RWPE2 (cell line): ENCODE results near the gene LIPJ.

Experiments used
- ATAC-seq: fragments of 200-7000 bp; cut with Tn5 transposase; 3 replicates; pipeline ENCODE4 v1.9.1; 2021; ENCODE audit warnings: low read depth
- DNase-seq: peaks from one replicate; pipeline ENCODE4 v3.0.0-alpha.2; 2020; ENCODE audit warnings: low spot score
- H3K27ac ChIP-seq: fragments of 450-650 bp; 2 replicates; pipeline ENCODE4 v1.5.1; 2017; ENCODE audit warnings: mild to moderate bottlenecking; ENCODE audit not compliant: poor library complexity, severe bottlenecking
- H3K27me3 ChIP-seq: fragments of 250-450 bp; sonication (Bioruptor Pico); 2 replicates; pipeline ENCODE4 v1.5.1; 2021; ENCODE audit warnings: mild to moderate bottlenecking, moderate library complexity; ENCODE audit not compliant: insufficient read depth, poor library complexity, severe bottlenecking
- H3K36me3 ChIP-seq: fragments of 250-450 bp; sonication (Bioruptor Pico); 2 replicates; pipeline ENCODE4 v1.5.1; 2020; ENCODE audit warnings: low read depth, mild to moderate bottlenecking, moderate library complexity
- H3K4me1 ChIP-seq: fragments of 250-450 bp; sonication (Bioruptor Pico); 2 replicates; pipeline ENCODE4 v1.5.1; 2021; ENCODE audit warnings: mild to moderate bottlenecking, moderate library complexity; ENCODE audit not compliant: insufficient read depth, poor library complexity, severe bottlenecking
- H3K4me3 ChIP-seq: fragments of 250-450 bp; sonication (Bioruptor Pico); 2 replicates; pipeline ENCODE4 v1.5.1; 2021; ENCODE audit warnings: mild to moderate bottlenecking, moderate library complexity; ENCODE audit not compliant: severe bottlenecking
- H3K9me3 ChIP-seq: fragments of 250-450 bp; sonication (Bioruptor Pico); 2 replicates; pipeline ENCODE4 v1.5.1; 2021; ENCODE audit warnings: mild to moderate bottlenecking, moderate library complexity; ENCODE audit not compliant: severe bottlenecking
- TF ChIP-seq, protein P1 (sequence below): fragments of 450-650 bp; IDR thresholded peaks from one replicate; pipeline ENCODE4 v1.5.1; 2017; ENCODE audit warnings: mild to moderate bottlenecking, moderate library complexity; ENCODE audit not compliant: poor library complexity, severe bottlenecking

The LIPJ gene

DNA sequence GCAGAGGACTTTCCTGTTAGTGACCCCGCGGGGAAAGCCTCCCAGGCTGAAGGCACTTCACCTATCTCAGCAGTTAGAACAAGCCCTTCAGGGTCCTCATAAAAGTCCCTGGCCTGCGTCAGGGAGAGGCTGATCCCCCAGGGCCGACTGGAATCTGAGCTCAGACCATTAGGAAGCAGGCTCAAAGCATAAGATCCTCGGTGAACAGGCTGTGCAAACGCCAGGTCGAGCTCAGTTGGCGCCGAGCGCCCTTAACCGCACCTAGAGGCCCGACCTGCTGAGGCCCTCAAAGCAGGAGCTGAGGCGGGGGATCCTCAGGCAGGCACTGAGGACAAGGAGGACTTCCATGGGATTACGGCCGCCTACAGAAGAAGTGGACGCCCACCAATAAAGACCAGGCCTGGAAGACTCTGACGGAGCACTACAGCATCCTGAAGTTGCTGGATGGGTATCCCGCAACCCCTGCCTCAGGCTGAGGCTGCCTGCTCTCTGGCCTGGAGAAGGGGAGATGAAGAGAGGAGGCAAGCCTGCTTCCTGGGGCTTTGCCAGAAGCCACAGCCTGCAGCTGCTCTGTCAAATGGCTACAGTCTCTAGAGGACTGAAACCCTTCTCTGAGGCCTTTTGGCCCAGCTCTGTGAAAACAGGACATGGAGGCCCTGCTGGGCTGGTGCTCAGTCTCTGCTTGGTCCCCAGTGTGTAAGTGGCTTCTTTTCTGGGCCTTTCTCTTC lies 29.9 kb downstream of the LIPJ start:
- Histone ChIP-seq H3K4me3 (no peak overlapping the region), H3K9me3 (no peaks in the 10 kb centered on the region), H3K36me3 (no peaks in the 10 kb centered on the region), H3K4me1 (no peaks in the 10 kb centered on the region), H3K27me3 (no peaks in the 10 kb centered on the region), H3K27ac (no peak overlapping the region)
- no peak for ATAC-seq
- TF ChIP-seq, protein P1, sequence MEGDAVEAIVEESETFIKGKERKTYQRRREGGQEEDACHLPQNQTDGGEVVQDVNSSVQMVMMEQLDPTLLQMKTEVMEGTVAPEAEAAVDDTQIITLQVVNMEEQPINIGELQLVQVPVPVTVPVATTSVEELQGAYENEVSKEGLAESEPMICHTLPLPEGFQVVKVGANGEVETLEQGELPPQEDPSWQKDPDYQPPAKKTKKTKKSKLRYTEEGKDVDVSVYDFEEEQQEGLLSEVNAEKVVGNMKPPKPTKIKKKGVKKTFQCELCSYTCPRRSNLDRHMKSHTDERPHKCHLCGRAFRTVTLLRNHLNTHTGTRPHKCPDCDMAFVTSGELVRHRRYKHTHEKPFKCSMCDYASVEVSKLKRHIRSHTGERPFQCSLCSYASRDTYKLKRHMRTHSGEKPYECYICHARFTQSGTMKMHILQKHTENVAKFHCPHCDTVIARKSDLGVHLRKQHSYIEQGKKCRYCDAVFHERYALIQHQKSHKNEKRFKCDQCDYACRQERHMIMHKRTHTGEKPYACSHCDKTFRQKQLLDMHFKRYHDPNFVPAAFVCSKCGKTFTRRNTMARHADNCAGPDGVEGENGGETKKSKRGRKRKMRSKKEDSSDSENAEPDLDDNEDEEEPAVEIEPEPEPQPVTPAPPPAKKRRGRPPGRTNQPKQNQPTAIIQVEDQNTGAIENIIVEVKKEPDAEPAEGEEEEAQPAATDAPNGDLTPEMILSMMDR: no peak
- DNase-seq: no peak

DNA sequence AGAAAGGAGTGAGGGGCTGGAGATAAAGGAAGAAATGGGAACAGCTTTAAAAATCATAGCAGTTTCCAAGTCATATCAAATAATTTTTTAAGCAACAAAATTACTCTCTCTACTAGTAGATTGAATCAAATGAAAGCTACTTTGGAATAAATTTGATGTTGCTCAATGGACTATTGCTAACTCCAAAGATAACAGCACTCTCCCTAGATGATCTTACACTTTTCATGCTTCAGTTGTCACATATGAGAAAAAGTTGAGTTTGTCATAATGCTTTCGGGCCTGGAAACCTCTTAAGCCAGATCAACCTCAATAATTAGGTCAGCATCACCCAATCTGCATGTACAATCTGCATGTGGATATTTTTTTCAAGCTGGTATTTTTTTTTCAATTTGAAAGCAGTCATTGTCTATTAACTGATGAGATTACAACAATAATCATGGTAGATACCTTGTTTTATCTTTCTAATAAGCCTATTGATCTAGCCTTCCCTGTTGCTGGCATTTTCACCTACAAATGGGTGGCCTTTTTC lies 31.3 kb downstream of the LIPJ start:
- TF ChIP-seq, protein P1: no peak
- no peaks in the 10 kb centered on the region for H3K27me3 ChIP-seq
- no peak for DNase-seq
- no peaks in the 10 kb centered on the region for H3K9me3 ChIP-seq
- no peaks in the 10 kb centered on the region for H3K4me1 ChIP-seq
- ATAC-seq: no peak
- H3K36me3 ChIP-seq: no peaks in the 10 kb centered on the region
- H3K4me3 ChIP-seq: no peak overlapping the region
- no peak overlapping the region for H3K27ac ChIP-seq

DNA sequence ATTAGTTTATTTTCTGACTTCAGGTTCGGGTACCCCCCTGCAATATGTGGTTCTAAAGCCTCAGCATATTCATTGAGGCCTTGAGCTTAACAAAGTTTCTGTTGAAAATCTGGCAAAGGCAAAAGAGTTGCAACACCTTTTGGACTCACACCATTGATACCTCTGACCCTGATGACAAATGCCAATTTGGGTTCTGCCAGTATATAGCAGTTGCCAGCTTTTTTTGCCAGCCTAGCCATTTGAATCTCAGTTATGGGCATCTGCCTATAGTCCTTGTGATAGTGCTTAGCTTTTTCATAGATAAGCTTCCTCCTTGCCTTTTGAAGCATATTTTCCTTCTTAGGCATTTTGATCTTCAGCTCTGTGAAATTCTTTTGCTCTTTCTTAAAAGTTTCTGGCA lies 31.9 kb downstream of the LIPJ start:
- H3K27ac ChIP-seq: no peak overlapping the region
- ATAC-seq: no peak

DNA sequence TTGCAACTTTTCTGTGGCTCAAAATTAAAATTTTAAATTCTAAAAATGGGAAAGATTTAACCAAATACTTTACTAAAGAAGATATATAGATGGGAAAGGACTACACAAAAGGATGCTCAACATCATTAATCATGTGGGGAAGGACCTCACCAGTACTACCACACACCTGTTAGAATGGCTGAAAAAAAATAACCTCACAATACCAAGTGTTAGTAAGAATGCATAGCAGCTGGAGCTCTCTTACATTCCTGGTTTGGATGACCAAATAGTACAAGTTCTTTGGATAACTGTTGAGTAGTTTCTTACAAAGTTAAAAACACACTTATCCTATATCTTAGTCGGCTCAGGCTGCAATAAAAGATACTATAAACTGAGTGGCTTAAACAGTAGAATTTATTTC lies 33.9 kb downstream of the LIPJ start:
- TF ChIP-seq, protein P1: no peak

More for the DNA sequence above, 31.9 kb downstream of the LIPJ start:
- Histone ChIP-seq H3K27me3 (no peaks in the 10 kb centered on the region), H3K9me3 (no peaks in the 10 kb centered on the region), H3K36me3 (no peaks in the 10 kb centered on the region), H3K4me3 (no peak overlapping the region), H3K4me1 (no peaks in the 10 kb centered on the region)
- TF ChIP-seq, protein P1: no peak
- no peak for DNase-seq

DNA sequence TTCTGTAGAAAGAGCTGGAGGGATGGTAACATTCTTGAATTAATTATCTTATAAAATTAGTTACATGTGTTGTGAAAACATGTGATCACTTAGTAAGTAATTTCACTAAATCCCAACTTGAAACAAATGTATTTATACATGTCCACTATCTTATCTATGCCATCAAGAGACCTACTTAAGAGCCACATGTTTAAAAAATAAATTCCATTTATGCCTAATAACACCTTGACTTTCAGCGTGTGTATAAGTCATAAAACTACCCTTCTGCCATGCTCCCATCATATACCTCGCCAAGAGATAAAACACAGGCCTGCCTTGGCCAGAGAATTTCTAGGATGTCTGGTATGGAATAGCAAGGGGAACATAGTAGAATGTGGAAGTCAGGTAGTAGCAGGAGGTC lies 37.3 kb downstream of the LIPJ start:
- DNase-seq: no peak
- Histone ChIP-seq H3K27ac (no peak overlapping the region), H3K27me3 (no peaks in the 10 kb centered on the region), H3K4me1 (no peaks in the 10 kb centered on the region), H3K9me3 (no peaks in the 10 kb centered on the region), H3K36me3 (no peaks in the 10 kb centered on the region), H3K4me3 (no peak overlapping the region)
- ATAC-seq: no peak
- TF ChIP-seq, protein P1: no peak

More for the DNA sequence above, 33.9 kb downstream of the LIPJ start:
- Histone ChIP-seq H3K4me3 (no peak overlapping the region), H3K9me3 (no peaks in the 10 kb centered on the region), H3K36me3 (no peaks in the 10 kb centered on the region), H3K27ac (no peak overlapping the region), H3K27me3 (no peaks in the 10 kb centered on the region), H3K4me1 (no peaks in the 10 kb centered on the region)
- ATAC-seq (no peak), DNase-seq (no peak)
